Upper lobe of left lung (tissue), 4 donors: ENCODE results near the gene PRR23A.
"Not testable (repeated sequence)": the region's sequence is repeated elsewhere in the genome, so short reads cannot be mapped to it uniquely, and the experiment has no call there.

Experiments
- POLR2A ChIP-seq, 4 donors: fragments of 450-650 bp; IDR thresholded peaks; one replicate each; pipeline ENCODE4 v1.5.1; 2016 to 2017; ENCODE audit warnings: antibody characterized with exemption in 4 of 4, mild to moderate bottlenecking in 2 of 4
- TF ChIP-seq, protein P1 (sequence below), 6 experiments: fragments of 450-650 bp in 4 of 6; fragments of 200-600 bp in 2 of 6; sonication (generic) in 2 of 6; IDR thresholded peaks; one replicate each; pipeline ENCODE4 v1.5.1; 2016 to 2019; ENCODE audit warnings: antibody characterized with exemption in 6 of 6

DNA sequence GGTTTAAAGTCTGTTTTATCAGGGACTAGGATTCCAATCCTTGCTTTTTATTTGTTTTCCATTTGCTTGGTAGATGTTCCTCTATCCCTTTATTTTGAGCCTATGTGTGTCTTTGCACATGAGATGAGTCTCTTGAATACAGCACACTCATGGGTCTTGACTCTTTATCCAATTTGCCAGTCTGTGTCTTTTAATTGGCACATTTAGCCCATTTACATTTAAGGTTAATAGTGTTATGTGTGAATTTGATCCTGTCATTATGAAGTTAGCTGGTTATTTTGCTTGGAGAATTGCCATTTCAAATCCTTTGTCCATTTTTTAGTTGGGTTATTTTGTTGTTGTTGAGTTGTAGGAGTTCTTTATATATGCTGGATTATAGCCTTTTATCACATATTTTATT, 24.5 kb upstream of the PRR23A start:
- TF ChIP-seq, protein P1, sequence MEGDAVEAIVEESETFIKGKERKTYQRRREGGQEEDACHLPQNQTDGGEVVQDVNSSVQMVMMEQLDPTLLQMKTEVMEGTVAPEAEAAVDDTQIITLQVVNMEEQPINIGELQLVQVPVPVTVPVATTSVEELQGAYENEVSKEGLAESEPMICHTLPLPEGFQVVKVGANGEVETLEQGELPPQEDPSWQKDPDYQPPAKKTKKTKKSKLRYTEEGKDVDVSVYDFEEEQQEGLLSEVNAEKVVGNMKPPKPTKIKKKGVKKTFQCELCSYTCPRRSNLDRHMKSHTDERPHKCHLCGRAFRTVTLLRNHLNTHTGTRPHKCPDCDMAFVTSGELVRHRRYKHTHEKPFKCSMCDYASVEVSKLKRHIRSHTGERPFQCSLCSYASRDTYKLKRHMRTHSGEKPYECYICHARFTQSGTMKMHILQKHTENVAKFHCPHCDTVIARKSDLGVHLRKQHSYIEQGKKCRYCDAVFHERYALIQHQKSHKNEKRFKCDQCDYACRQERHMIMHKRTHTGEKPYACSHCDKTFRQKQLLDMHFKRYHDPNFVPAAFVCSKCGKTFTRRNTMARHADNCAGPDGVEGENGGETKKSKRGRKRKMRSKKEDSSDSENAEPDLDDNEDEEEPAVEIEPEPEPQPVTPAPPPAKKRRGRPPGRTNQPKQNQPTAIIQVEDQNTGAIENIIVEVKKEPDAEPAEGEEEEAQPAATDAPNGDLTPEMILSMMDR (IDR thresholded peaks at IDR 0.05): not testable (repeated sequence)
- TF ChIP-seq POLR2A (IDR thresholded peaks at IDR 0.05): not testable (repeated sequence)
